MM.1S (cell line): ENCODE measurements around the gene PIGP.

Source experiments
- DNase-seq: peaks from one replicate; pipeline ENCODE4 v3.0.0-alpha.2; 2015
- H2AFZ ChIP-seq: fragments of 300-600 bp; sonication (generic); 2 replicates; pipeline ENCODE4 v1.6.0; 2016; ENCODE audit warnings: antibody characterized with exemption, low read length
- H3F3A ChIP-seq: fragments of 300-600 bp; sonication (generic); 2 replicates; pipeline ENCODE4 v1.6.1; 2016; ENCODE audit warnings: mild to moderate bottlenecking, antibody characterized with exemption, low read length, moderate library complexity, mixed read lengths; ENCODE audit not compliant: insufficient read depth
- H3K27ac ChIP-seq: fragments of 300-600 bp; sonication (generic); 2 replicates; pipeline ENCODE4 v1.5.1; 2016; ENCODE audit warnings: mild to moderate bottlenecking, low read length
- H3K27me3 ChIP-seq: fragments of 300-600 bp; sonication (generic); replicated peaks from 2 replicates; pipeline ENCODE4 v1.6.0; 2016; ENCODE audit warnings: low read length; ENCODE audit not compliant: insufficient read depth
- H3K36me3 ChIP-seq: fragments of 300-600 bp; sonication (generic); replicated peaks from 2 replicates; pipeline ENCODE4 v1.6.1; 2016; ENCODE audit warnings: mild to moderate bottlenecking, low read length, mixed read lengths; ENCODE audit not compliant: insufficient read depth
- H3K4me1 ChIP-seq: fragments of 300-600 bp; sonication (generic); 2 replicates; pipeline ENCODE4 v1.6.1; 2016; ENCODE audit warnings: low read length, mixed read lengths
- H3K4me2 ChIP-seq: fragments of 300-600 bp; sonication (generic); 2 replicates; pipeline ENCODE4 v1.6.0; 2016; ENCODE audit warnings: low read depth, low read length
- H3K4me3 ChIP-seq: fragments of 300-600 bp; sonication (generic); 2 replicates; pipeline ENCODE4 v1.5.1; 2016; ENCODE audit warnings: low read length, mixed read lengths
- H3K79me2 ChIP-seq: fragments of 300-600 bp; sonication (generic); 2 replicates; pipeline ENCODE4 v1.6.1; 2016; ENCODE audit warnings: mixed run types, low read length, mixed read lengths
- H3K9ac ChIP-seq: fragments of 300-600 bp; sonication (generic); 2 replicates; pipeline ENCODE4 v1.6.1; 2016; ENCODE audit warnings: low read length, mixed read lengths
- H3K9me2 ChIP-seq: fragments of 300-600 bp; sonication (generic); replicated peaks from 2 replicates; pipeline ENCODE4 v1.6.1; 2016; ENCODE audit warnings: mild to moderate bottlenecking, low read length, mixed read lengths; ENCODE audit not compliant: insufficient read depth
- H3K9me3 ChIP-seq: fragments of 300-600 bp; sonication (generic); replicated peaks from 2 replicates; pipeline ENCODE4 v1.6.1; 2016; ENCODE audit warnings: mild to moderate bottlenecking, low read length, mixed read lengths; ENCODE audit not compliant: insufficient read depth
- H4K20me1 ChIP-seq: fragments of 300-600 bp; sonication (generic); 2 replicates; pipeline ENCODE4 v1.6.1; 2016; ENCODE audit warnings: mild to moderate bottlenecking, low read length, moderate library complexity, mixed read lengths; ENCODE audit not compliant: insufficient read depth
- EZH2 ChIP-seq: fragments of 300-600 bp; sonication (generic); optimal IDR thresholded peaks from 2 replicates; pipeline ENCODE3; 2017; ENCODE audit warnings: low read depth, mild to moderate bottlenecking, antibody characterized with exemption, low read length, mixed read lengths
- EZH2phosphoT487 ChIP-seq: fragments of 300-600 bp; sonication (generic); IDR thresholded peaks from 2 replicates; pipeline ENCODE4 v1.6.1; 2018; ENCODE audit warnings: antibody characterized with exemption, low read length
- TF ChIP-seq, protein P1 (sequence below): fragments of 300-600 bp; sonication (generic); IDR thresholded peaks from 2 replicates; pipeline ENCODE4 v1.5.1; 2016; ENCODE audit warnings: antibody characterized with exemption, low read length, mixed read lengths

The PIGP gene

DNA sequence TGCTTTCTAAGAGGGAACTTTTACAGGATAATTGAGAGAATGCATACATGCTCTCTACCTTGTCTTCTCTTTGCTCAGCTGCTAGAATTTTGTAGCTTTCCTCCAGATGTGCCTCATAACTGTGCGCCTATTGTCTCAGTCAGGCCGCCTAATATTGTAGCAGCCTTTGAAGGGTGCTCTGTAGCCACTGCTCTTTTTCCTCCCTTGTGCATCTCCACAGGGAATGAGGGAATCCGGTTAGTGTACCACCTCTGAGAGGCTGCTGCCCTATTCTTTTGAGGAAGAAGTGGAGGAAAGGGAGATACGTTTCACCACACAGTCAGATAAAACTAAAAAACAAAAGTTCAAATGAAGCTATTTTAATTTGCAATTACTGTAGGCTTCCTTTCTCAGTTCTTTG, 22.9 kb upstream of the PIGP start:
- Histone ChIP-seq H3K9ac (no peak overlapping the region), H3K36me3 (peaks cover 2% of the 10 kb centered on the region; the same call in 1 of the 2 replicates), H3F3A (no peaks in the 10 kb centered on the region), H3K27me3 (no peaks in the 10 kb centered on the region), H3K4me1 (no peaks in the 10 kb centered on the region), H3K79me2 (no peaks in the 10 kb centered on the region), H3K4me2 (no peak overlapping the region), H3K27ac (no peak overlapping the region), H2AFZ (no peak overlapping the region), H3K9me2 (no peaks in the 10 kb centered on the region), H4K20me1 (no peaks in the 10 kb centered on the region), H3K9me3 (no peaks in the 10 kb centered on the region), H3K4me3 (no peak overlapping the region)
- TF ChIP-seq EZH2 (no peak), EZH2phosphoT487 (no peak)
- TF ChIP-seq, protein P1, sequence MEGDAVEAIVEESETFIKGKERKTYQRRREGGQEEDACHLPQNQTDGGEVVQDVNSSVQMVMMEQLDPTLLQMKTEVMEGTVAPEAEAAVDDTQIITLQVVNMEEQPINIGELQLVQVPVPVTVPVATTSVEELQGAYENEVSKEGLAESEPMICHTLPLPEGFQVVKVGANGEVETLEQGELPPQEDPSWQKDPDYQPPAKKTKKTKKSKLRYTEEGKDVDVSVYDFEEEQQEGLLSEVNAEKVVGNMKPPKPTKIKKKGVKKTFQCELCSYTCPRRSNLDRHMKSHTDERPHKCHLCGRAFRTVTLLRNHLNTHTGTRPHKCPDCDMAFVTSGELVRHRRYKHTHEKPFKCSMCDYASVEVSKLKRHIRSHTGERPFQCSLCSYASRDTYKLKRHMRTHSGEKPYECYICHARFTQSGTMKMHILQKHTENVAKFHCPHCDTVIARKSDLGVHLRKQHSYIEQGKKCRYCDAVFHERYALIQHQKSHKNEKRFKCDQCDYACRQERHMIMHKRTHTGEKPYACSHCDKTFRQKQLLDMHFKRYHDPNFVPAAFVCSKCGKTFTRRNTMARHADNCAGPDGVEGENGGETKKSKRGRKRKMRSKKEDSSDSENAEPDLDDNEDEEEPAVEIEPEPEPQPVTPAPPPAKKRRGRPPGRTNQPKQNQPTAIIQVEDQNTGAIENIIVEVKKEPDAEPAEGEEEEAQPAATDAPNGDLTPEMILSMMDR: no peak
- DNase-seq: no peak

DNA sequence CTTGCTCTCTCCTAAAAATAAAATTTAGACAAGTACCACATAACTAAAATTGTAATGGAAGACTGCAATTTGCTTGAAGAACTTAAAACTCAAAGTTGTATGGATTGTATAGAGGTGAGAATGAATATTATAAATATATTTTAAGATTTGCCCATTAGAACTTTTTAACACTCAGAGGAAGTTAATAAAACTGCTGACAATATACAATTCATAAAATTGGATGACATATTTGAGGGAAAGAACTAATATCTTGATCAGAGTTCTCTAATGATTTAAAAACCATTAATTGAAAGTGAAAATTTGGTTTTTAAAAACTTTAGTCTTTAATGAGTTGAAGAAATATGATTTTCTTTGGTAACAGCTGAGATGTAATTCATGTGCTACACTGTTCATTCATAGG, 21.1 kb upstream of the PIGP start:
- Histone ChIP-seq H3K27ac (no peak overlapping the region), H3K27me3 (no peaks in the 10 kb centered on the region), H3K36me3 (peaks cover 3% of the 10 kb centered on the region)

DNA sequence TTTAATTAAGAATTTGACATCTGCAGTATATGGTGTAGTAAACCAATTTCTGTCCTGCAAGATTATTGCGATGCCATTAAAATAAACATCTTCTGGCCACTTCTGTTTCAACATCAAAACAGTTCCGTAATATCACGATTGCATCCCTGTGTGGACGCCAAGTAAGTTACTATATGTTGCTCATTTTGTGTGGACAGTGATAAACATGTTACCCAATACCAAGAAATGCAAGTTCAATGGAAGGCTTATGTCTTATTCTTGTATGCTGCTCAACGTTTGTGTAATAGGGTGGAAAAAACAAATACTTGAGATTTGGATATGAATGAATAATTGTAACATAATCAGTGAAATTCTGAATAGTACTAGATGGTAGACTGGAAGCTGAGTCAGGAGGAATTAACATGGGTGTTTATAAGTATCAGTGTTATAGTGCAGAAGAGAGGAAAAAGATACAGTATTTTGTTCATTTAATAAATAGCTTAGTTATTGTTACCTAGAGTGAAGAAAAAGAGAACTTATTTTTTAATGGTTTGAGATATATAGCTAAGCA, 15.4 kb upstream of the PIGP start:
- no peaks in the 10 kb centered on the region for H3K9me3 ChIP-seq

More for the DNA sequence above, 21.1 kb upstream of the PIGP start:
- no peak overlapping the region for H3K9ac ChIP-seq
- no peaks in the 10 kb centered on the region for H3F3A ChIP-seq
- H3K4me3 ChIP-seq: no peak overlapping the region
- no peaks in the 10 kb centered on the region for H3K4me1 ChIP-seq
- no peak overlapping the region for H2AFZ ChIP-seq
- no peaks in the 10 kb centered on the region for H3K9me2 ChIP-seq
- no peak for DNase-seq
- no peak overlapping the region for H3K4me2 ChIP-seq
- TF ChIP-seq, protein P1: no peak
- TF ChIP-seq EZH2phosphoT487 (no peak), EZH2 (no peak)
- H3K9me3 ChIP-seq: no peaks in the 10 kb centered on the region
- H4K20me1 ChIP-seq: no peaks in the 10 kb centered on the region
- no peaks in the 10 kb centered on the region for H3K79me2 ChIP-seq

More for the DNA sequence above, 15.4 kb upstream of the PIGP start:
- H2AFZ ChIP-seq: no peak overlapping the region
- H3K36me3 ChIP-seq: peaks cover 3% of the 10 kb centered on the region
- peaks cover 22% of the 10 kb centered on the region for H3K79me2 ChIP-seq
- no peaks in the 10 kb centered on the region for H3K4me1 ChIP-seq
- H3K9ac ChIP-seq: no peak overlapping the region
- H3F3A ChIP-seq: no peaks in the 10 kb centered on the region
- no peaks in the 10 kb centered on the region for H3K27me3 ChIP-seq
- H3K27ac ChIP-seq: no peak overlapping the region
- H3K9me2 ChIP-seq: no peaks in the 10 kb centered on the region
- H4K20me1 ChIP-seq: no peaks in the 10 kb centered on the region
- TF ChIP-seq EZH2 (no peak), EZH2phosphoT487 (no peak)
- TF ChIP-seq, protein P1: no peak
- H3K4me2 ChIP-seq: no peak overlapping the region
- H3K4me3 ChIP-seq: no peak overlapping the region
- no peak for DNase-seq
